ENCODE data around the gene OR4D1.

The OR4D1 gene

DNA sequence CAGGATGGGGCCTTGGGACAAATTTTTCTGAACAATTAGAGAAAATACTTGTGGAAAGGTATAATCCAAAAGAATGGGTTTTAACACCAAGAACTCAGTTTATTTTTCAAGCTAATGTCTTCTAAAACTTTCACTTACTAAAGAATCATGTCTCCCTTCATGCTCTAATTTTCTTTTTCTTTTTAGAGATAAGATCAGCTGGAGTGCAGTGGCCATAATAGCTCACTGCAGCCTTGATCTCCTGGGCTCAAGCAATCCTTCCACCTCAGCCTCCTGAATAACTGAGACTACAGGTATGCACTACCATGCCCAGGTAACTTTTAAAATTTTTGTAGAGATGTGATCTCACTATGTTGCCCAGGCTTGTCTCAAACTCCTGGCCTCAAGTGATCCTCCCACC lies 5.5 kb downstream of the OR4D1 start:
- DNase-seq (ENCODE audit: low read depth) = no peak

GRCh38 chr17:58156839-58157803 lies 8.9 kb downstream of the OR4D1 start:
- no peak for DNase-seq (ENCODE audit: low read depth)

- no peak for DNase-seq (ENCODE audit: low read depth)
These were observed 10.0 kb downstream of the OR4D1 start for GRCh38 chr17:58158181-58158580.

GRCh38 chr17:58161566-58161965 lies 13.4 kb downstream of the OR4D1 start:
- DNase-seq (ENCODE audit: low read depth) = no peak

DNA sequence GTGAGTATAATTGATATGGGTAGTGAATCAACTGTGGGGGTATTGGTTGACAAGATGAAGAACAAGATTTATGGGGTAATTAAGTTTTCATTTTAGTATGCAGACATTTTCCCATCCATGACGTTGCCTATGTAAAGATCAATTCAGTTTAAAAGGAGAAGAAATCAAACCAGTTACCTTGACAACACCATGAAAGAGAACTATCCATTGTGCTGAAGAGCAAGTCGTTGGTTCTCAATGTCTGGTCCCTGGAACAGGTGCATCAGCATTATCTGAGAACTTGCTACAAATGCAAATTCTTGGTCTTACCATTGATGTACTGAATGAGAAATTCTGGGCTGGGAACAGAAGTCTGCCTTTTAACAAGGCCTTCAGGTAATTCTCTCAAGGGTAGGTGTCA lies 17.8 kb downstream of the OR4D1 start:
- DNase-seq (ENCODE audit: low read depth) = no peak

GRCh38 chr17:58166682-58167081 lies 18.5 kb downstream of the OR4D1 start, which contains the start of gene OR4D2:
Gene OR4D2 (plus strand): TSS chr17:58166982. CDS start chr17:58169656, 2,674 bp downstream.
- no peak for DNase-seq (ENCODE audit: low read depth)

GRCh38 chr17:58170622-58171021 lies 22.4 kb downstream of the OR4D1 start:
- DNase-seq (ENCODE audit: low read depth) = no peak

GRCh38 chr17:58172369-58173071 lies 24.3 kb downstream of the OR4D1 start:
- no peak for DNase-seq (ENCODE audit: low read depth)

GRCh38 chr17:58174871-58175270 lies 26.7 kb downstream of the OR4D1 start:
- DNase-seq (ENCODE audit: low read depth) = no peak

DNA sequence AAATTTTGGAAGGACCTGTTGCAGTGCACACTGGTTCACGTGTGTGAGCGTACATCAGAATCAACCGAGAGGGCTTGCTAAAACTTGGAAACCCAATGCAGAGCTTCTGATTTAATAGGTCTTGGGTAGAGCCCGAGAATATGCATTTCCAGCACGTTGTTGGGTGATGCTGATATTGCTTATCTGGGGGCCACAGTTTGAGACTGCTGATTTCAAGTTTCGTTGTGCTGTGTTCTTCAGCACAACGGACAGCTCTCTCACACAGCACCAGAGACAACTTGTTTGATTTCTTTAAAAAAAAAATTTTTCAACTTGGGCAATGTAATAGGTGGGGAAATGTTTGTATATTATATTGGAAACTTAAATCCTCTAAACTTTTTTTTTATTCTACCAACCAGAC lies 28.0 kb downstream of the OR4D1 start:
- no peak for DNase-seq (ENCODE audit: low read depth)

- no peak for DNase-seq (ENCODE audit: low read depth)
These were observed 33.6 kb downstream of the OR4D1 start for GRCh38 chr17:58181796-58182195.

DNA sequence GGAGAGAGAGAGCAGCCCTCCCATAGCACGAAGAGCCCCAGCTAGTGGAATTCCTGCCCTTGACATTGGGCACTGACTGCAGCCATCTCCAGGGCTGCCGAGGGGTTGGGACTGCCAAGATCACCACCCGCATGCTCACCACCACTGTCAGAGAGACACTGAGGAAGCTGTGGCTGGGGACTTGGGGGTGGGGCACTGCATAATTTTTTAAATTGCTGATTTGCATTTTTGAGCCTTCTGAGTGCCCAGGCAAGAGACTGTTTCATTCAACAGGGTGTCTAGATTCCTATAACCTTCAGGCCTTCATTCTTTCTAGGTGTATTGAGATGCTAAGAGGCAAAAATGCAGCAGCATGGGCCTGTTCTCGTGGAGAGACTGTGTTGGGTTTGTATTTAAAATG lies 35.3 kb downstream of the OR4D1 start:
- DNase-seq (ENCODE audit: low read depth) = no peak

DNA sequence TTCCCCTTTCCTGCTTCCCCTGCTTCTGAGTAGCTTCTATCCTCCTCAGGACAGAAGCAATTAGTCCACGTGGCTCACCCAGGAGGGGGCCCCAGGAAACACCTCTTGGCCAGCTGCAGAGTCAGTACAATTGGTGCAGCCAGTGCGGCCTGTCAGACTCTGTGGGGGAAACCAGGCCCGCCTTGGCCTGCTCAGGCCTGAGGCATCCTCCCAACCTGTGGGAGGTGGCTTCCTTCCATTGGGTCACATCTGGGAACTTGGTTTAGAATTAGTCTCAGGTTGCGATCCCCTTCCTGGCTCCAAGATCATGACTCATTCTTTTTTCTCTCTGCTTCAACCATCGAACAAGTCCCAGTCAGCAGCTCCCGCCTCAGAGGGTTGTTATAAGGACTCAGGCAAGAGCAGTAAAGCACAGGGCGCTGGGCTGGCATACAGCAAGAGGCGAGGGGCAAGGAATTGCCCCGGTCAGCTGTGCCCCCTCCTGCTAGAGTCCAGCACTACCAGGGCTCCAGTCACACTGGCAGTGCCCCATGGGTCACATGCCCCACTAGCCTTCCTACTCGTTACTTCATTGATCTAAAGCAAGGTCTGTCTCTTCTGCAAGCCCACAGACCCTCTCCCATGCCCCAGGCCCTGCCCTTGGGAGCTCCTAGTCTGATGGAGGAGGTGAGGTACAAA lies 36.3 kb downstream of the OR4D1 start:
- DNase-seq (ENCODE audit: low read depth) = peak; percentile 23

DNA sequence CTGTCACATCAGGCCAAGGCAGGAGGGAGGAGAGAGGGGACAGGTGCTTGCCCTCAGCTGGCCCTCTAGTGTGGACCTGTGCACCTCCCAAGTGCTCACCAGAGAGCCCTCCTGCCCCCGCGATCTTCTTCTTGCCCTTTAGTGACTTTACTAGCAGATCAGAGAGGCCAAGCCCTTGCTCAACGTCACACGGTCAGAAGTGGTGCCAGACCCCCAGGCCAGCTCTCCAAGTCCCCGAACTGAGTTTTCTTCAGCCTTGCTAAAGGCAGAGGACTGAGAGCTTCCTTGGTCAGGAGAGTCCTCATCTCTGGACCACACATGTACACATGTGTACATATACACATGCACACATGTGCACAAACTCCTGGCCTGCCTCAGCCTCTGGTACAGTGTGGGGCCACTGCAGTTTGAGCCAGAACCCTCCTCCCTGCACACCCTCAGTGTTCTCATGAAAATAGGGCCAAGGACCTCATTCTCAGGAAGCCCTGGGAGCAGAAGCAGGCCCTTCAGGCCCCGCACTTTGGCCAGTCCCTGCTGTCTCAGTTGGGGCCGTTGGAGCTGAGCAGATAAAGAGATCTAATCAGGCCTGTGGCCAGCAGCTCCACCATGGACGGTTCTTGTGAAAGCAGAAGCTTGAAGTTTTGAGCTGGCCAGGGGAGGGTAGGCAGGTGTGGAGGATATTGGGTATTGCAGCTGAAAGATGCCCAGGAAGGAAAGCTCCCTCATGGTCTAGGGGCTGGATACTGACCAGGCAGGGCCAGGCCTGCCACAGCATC lies 37.0 kb downstream of the OR4D1 start:
- DNase-seq (ENCODE audit: low read depth) = no peak

GRCh38 chr17:58186591-58186990 lies 38.4 kb downstream of the OR4D1 start:
- no peak for DNase-seq (ENCODE audit: low read depth)

DNA sequence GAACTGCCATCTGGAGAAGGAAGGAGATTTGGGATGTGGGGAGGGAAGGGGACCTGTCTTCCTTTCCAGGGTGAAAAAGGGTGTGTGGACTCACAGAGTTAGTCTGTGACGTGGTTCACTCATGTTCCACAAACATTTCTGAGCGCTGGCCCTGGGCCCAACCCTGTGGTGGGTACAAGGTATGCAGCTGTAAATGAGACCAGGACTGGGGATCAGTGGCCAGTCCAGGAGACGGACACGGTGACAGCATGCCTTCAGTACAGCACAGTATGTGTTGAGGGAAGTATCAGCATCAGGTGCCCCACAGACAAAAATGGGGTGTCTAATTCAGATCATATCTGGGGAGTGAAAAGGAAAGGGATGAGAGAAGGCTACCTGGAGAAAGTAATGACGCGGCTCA lies 38.9 kb downstream of the OR4D1 start:
- no peak for DNase-seq (ENCODE audit: low read depth)

DNA sequence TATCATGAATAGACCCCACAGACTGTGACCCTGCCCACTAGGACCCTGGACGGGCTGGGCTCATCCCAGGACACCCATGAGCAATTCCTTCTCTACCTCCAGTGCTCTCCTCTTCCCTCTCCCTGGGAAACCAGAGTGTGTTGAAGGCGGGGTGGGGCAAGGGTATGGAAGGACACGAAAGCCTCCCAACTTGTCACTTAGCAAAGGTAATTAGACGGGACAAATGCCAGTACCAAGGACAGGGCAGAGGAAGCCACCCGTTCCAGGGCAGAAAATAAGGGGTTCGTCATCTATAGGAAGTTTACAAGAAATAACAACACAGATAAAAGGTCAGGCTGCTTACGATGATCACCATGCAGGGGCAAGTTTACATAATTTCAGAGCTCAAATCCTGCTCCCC lies 39.5 kb downstream of the OR4D1 start:
- no peak for DNase-seq (ENCODE audit: low read depth)

DNA sequence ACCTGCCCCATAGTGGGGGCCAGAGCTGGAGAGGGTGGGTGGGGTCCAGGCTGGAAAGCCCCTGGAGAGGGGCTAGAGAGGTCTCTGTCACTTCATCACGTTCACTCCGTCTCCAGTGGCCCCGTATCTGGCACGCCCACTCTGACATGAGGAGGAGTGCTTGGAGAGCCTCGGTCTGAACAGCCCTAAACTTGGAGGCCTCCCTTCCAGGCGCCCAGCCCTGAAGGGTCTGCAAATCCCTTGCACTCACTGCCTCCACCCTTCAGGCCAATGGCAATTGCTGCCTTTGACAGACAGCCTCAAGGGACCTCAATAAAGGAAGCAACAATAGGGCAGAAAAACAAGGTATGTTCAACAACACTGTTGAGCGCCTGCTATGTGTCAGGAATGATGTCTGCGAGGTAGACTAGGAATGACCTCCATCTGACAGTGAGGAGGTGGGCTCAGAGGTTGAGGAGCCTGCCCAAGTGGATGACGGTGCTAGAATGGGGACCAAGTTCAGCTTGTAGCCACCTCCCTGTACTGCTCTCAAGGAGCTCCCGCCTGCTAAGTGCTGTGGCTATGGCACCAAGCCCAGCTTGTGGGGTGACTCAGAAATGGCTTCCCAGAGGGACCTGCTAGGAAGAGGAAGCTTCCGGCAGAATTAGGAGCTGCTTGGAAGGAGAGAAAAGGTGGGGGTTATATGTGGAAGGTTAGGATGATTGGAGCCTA lies 41.4 kb downstream of the OR4D1 start:
- peak; percentile 65 for DNase-seq (ENCODE audit: low read depth)

DNA sequence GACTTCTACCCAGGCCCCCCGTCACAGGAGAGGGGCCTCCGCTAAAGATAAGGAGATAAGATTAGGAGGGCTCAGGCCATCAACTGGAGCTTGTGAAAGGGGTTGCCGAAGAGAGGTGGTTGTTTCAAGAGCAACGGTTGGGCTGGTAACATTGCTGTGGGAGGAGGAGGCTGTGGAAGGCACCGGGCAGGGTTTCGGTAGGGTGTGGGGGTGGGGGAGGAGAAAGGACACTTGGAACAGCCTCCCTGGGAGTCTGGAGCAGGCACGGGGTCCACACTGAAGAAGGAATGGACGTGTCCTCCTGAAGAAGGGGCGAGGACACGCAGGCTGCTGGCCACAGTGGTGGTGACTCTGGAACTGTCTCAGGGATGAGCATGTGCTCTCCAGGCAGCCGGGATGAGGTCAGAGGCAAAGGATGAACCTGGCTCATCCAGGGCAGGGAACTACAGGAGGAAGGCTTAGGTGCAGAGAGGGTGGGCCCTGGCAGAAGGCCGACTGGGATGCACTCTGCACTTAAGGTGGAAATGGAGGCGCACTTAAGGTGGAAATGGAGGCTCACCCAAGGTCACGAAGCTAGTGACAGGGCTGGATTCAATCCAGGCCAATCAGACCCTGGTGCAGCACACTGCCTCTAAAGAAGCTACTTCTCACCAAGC lies 43.2 kb downstream of the OR4D1 start:
- no peak for DNase-seq (ENCODE audit: low read depth)

- DNase-seq (ENCODE audit: low read depth) = no peak
These were observed 44.4 kb downstream of the OR4D1 start, which contains the start of gene EPX for GRCh38 chr17:58192612-58193011. Gene EPX (plus strand): TSS chr17:58192726. CDS start chr17:58192847, 121 bp downstream.
